ENCODE data around the gene CTXN1. TPM values are rescaled to one million over a fixed set of nuclear protein-coding genes. Genes with fewer than 3 reads are reported as not detected.
A peak's percentile ranks its signal among the peaks of the same experiment; 100 is the strongest.
"Not testable (repeated sequence)": the region's sequence is repeated elsewhere in the genome, so short reads cannot be mapped to it uniquely, and the experiment has no call there.

CTXN1 gene
- total and polyA plus RNA-seq, 8 donors = 0.67 to 5.1 (median 1.7) TPM

DNA sequence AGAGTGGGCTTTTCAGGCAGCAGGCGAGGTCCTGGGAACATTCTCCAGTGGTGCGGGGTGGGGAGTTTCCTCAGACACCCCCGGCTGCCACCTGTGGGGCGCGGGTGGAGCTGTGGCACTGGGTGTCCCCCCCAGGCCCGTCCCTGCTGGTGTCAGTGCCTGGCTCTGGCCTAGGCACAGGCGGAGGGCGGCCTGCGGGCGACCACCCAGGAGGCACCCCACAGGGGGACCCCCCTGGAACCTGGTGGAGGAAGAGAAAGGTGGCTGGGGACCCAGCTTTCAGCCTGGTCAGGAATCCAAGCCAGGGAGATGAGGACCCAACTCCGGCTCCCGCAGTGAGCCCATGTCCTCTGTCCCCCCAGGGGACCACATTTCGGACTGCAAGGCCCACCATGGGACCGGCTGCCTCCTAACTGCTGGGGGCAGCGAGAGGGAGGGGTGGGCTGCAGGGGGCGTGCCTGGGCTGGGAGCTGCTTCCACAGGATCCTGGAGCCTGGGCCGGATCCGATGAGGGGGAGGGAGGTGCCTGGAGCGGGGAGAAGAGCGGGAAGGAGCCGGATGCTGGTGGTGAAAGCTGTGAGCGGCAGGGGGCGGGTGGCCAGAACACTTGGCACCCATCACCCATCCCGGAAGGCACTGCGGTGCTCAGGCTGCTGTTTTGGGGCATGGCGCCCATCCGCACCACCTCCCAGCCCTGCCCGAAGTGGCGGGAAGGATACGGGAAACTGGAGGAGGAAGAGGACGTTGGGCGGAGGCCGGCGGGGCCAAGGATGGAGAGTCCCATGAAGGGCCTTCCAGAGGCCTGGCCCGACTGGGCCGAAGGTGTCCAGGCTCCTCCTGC, 5.5 kb upstream of the CTXN1 start:
- WGBS, 2 donors = 94 to 96% methylated on average over 28 to 36 of the region's 36 CpGs
- TF ChIP-seq, protein P1, sequence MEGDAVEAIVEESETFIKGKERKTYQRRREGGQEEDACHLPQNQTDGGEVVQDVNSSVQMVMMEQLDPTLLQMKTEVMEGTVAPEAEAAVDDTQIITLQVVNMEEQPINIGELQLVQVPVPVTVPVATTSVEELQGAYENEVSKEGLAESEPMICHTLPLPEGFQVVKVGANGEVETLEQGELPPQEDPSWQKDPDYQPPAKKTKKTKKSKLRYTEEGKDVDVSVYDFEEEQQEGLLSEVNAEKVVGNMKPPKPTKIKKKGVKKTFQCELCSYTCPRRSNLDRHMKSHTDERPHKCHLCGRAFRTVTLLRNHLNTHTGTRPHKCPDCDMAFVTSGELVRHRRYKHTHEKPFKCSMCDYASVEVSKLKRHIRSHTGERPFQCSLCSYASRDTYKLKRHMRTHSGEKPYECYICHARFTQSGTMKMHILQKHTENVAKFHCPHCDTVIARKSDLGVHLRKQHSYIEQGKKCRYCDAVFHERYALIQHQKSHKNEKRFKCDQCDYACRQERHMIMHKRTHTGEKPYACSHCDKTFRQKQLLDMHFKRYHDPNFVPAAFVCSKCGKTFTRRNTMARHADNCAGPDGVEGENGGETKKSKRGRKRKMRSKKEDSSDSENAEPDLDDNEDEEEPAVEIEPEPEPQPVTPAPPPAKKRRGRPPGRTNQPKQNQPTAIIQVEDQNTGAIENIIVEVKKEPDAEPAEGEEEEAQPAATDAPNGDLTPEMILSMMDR (IDR thresholded peaks at IDR 0.05) = no peak
- Histone ChIP-seq H3K4me3 (no peak overlapping the region), H3K4me1 (peaks cover 0 to 5% (median 0%) of the 10 kb centered on the region in 3 donors), H3K9me3 (no peaks in the 10 kb centered on the region), H3K27ac (no peak overlapping the region), H3K36me3 (peaks cover 3 to 52% (median 35%) of the 10 kb centered on the region in 3 donors), H3K27me3 (no peaks in the 10 kb centered on the region)
- peak in 3 of 6 donors; percentile 8 to 75 (median 54) for DNase-seq
- FAIRE-seq = no peak
- no peak for ATAC-seq
- intact Hi-C loops (cut with DNase I) = loop anchor here in 1 of 3 donors (5.0 kb wide), 1 partner anchor 199 kb away; the partner anchor contains the start of gene CLEC4G

DNA sequence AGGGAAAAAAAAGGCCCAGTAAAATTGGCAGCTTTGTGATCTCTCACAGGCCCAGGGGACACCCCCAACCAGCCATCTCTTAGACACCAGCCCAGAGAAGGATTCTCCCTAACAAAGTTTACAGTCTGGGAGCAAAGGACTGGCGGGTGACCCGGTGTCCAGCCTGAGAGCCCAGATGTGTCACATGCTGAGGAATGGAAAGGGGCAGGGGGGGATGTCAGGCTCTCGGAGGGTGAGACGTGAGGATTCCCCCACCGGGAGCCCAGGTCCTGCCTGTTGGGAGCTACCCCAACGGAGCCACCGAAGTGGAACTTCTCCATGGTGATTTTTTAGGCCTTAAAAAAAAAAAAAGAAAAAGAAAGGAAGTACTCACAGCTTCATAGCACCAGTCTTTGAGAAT, 4.8 kb upstream of the CTXN1 start:
- H3K27ac ChIP-seq = no peak overlapping the region
- peaks cover 0 to 6% (median 0%) of the 10 kb centered on the region in 3 donors for H3K4me1 ChIP-seq
- no peak for FAIRE-seq
- no peaks in the 10 kb centered on the region for H3K27me3 ChIP-seq
- TF ChIP-seq, protein P1 (IDR thresholded peaks at IDR 0.05) = no peak
- DNase-seq = no peak
- H3K36me3 ChIP-seq = peaks cover 0 to 47% (median 35%) of the 10 kb centered on the region in 3 donors
- 85 to 93% methylated on average over 7 of the region's 7 CpGs for WGBS, 2 donors
- H3K9me3 ChIP-seq = no peaks in the 10 kb centered on the region
- intact Hi-C loops (cut with DNase I) = loop anchor here in 1 of 3 donors (5.0 kb wide), 1 partner anchor 198 kb away; the partner anchor contains the start of gene CLEC4G
- H3K4me3 ChIP-seq = no peak overlapping the region
- ATAC-seq = no peak

DNA sequence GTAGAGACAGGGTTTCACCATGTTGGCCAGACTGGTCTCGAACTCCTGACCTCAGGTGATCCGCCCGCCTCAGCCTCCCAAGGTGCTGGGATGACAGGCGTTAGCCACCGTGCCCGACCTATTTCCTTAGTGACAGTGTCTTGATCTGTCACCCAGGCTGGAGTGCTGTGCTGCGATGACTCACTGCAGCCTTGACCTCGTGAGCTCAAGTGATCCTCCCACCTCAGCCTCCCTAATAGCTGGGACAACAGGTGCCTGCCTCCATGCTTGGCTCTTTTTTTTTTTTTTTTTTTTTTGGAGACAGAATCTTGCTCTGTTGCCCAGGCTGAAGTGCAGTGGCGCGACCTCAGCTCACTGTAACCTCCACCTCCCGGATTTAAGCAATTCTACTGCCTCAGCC, 4.1 kb upstream of the CTXN1 start:
- 89 to 93% methylated on average over 9 to 11 of the region's 11 CpGs for WGBS, 2 donors
- H3K4me3 ChIP-seq, ATAC-seq, H3K27me3 ChIP-seq, FAIRE-seq, H3K9me3 ChIP-seq: not testable (repeated sequence)
- H3K27ac ChIP-seq = peak overlapping the region in 1 of 4 donors; percentile 66
- H3K36me3 ChIP-seq = peaks cover 0 to 42% (median 28%) of the 10 kb centered on the region in 3 donors
- peak in 2 of 6 donors; percentile 3 to 13 for DNase-seq
- intact Hi-C loops (cut with DNase I) = loop anchor here in 1 of 3 donors (5.0 kb wide), 1 partner anchor 198 kb away; the partner anchor contains the start of gene CLEC4G
- H3K4me1 ChIP-seq = peaks cover 0 to 11% (median 4%) of the 10 kb centered on the region in 3 donors

DNA sequence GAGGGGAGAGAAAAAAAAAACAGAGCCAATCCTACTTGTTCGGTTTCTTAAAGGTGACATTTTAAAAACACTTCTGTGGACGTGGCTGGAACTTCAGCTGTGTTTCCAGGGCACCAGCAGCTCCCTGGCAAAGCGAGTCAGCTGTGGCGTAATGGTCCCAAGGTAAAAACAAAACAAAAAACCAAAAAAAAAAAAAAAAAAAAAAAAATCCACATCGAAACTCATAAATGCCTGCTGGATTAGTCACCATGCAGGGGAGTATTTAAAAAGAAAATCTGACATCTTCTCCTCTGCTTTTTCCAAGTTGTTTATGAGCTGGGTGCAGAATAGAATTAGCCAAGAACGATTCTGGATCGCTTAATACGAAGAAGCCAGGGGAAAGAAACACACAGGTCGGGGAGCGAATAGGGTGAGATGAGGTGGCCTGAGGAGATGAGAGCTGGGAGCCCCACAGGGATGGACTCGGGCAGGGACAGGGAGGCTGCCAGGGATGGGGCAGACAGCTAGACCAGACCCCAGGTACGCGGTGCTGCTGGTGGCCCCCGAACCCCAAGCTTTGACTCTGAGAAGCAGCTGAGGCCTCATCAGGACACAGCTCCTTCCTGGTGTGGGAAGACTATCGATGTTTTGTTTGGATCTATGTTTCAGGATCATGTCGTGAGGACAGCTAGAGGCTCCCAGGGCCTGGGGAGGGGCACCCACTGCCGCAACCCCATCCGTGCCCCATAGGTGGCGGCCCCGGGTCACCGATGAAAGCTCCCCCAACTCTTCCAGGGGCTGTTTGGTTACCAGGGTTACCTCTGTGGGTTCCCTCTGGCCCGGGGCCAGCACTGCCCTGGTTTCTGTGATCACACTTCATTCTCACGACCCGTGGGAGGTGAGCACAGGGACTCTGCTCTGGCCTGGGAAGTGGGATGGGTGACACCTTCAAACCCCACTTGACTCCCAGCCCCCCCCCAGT, 3.1 kb upstream of the CTXN1 start:
- TF ChIP-seq, protein P1 (IDR thresholded peaks at IDR 0.05) = peak in 1 of 4 donors; percentile 6
- H3K4me3 ChIP-seq = no peak overlapping the region
- FAIRE-seq = peak; percentile 93
- 66 to 75% methylated on average over 24 of the region's 24 CpGs for WGBS, 2 donors
- H3K36me3 ChIP-seq = peaks cover 0 to 35% (median 27%) of the 10 kb centered on the region in 3 donors
- ATAC-seq = peak in 2 of 4 donors; percentile 5 to 10
- intact Hi-C loops (cut with DNase I) = loop anchor here in 1 of 3 donors (10.0 kb wide), 1 partner anchor 74 kb away; no protein-coding TSS in a partner anchor
- H3K27ac ChIP-seq = peak overlapping the region in 3 of 4 donors; percentile 48 to 74 (median 66)
- no peaks in the 10 kb centered on the region for H3K9me3 ChIP-seq
- H3K27me3 ChIP-seq = no peaks in the 10 kb centered on the region
- peaks cover 0 to 14% (median 9%) of the 10 kb centered on the region in 3 donors for H3K4me1 ChIP-seq
- peak; percentile 31 to 85 (median 65) for DNase-seq
